ENCODE results near the gene NOTUM. TPM values are rescaled to one million over a fixed set of nuclear protein-coding genes. Genes with fewer than 3 reads are reported as not detected.
A peak's percentile ranks its signal among the peaks of the same experiment; 100 is the strongest.

Gene NOTUM
- total and polyA plus RNA-seq, 10 of the 15 experiments (the other 5 are each of a cell fraction or from before 2014, with no cell fraction given): 0.04 to 0.13 TPM; not detected in 8

GRCh38 chr17:81906476-81907218 lies 54.3 kb downstream of the NOTUM start:
- H3K79me2 ChIP-seq (ENCODE audit: control insufficient read depth, insufficient read depth, low read length): peaks cover 13% of the 10 kb centered on the region
- ChIA-PET CTCF (interaction anchor here (0.5 kb wide), 1 partner anchor 52 kb away, joined by 4 read pairs; no protein-coding TSS in a partner anchor), RAD21 (ENCODE audit: unreplicated experiment) (no interaction called here), SMC1A (ENCODE audit: uncharacterized antibody, unreplicated experiment) (no interaction called here), POLR2A (interaction anchor here (0.6 kb wide), 1 partner anchor 12 kb away, joined by 8 read pairs; no protein-coding TSS in a partner anchor)
- in situ Hi-C loops (cut with MboI) (no loop called here), intact Hi-C loops (cut with micrococcal nuclease; ENCODE audit: unreplicated experiment) (no loop called here)
- FAIRE-seq: no peak
- H3K36me3 ChIP-seq (ENCODE audit: control insufficient read depth in 2 of 2, insufficient read depth in 2 of 2, low read length in 1 of 2): peaks cover 0 to 2% of the 10 kb centered on the region in 2 experiments; a peak in 3 of 4 replicates
- no peak for DNase-seq (ENCODE audit: low read depth, low spot score)
- WGBS (ENCODE audit: insufficient coverage, insufficient replicate concordance, low lambda C conversion rate, missing lambda C conversion rate): 86% methylated on average over 15 of the region's 15 CpGs
- H3K4me1 ChIP-seq (ENCODE audit: control insufficient read depth, insufficient read depth, low read length): peaks cover 5% of the 10 kb centered on the region; the same call in 1 of the 2 replicates
- H3K9ac ChIP-seq (ENCODE audit: control insufficient read depth, insufficient read depth, low read length): no peak overlapping the region
- TF ChIP-seq, protein P1, sequence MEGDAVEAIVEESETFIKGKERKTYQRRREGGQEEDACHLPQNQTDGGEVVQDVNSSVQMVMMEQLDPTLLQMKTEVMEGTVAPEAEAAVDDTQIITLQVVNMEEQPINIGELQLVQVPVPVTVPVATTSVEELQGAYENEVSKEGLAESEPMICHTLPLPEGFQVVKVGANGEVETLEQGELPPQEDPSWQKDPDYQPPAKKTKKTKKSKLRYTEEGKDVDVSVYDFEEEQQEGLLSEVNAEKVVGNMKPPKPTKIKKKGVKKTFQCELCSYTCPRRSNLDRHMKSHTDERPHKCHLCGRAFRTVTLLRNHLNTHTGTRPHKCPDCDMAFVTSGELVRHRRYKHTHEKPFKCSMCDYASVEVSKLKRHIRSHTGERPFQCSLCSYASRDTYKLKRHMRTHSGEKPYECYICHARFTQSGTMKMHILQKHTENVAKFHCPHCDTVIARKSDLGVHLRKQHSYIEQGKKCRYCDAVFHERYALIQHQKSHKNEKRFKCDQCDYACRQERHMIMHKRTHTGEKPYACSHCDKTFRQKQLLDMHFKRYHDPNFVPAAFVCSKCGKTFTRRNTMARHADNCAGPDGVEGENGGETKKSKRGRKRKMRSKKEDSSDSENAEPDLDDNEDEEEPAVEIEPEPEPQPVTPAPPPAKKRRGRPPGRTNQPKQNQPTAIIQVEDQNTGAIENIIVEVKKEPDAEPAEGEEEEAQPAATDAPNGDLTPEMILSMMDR (IDR thresholded peaks at IDR 0.05 in 2 of 3, conservative IDR thresholded peaks at IDR 0.05 in 1 of 3; ENCODE audit: control insufficient read depth in 2 of 3, extremely low read depth in 1 of 3, insufficient read depth in 1 of 3, low read depth in 3 of 3, low read length in 3 of 3): peak in 1 of 3 experiments; percentile 28; a peak in 1 of 6 replicates
- TF ChIP-seq POLR2AphosphoS2 (IDR thresholded peaks at IDR 0.05; ENCODE audit: low read depth, low read length): no peak
- no peak overlapping the region for H3K27ac ChIP-seq (ENCODE audit: control insufficient read depth, insufficient read depth)
- BruUV-seq (replicated peaks): no TSS peak
- H3K27me3 ChIP-seq (replicated peaks in 1 of 2; ENCODE audit: control insufficient read depth in 2 of 2, insufficient read depth in 2 of 2, low read length in 1 of 2): no peaks in the 10 kb centered on the region
- H3K4me3 ChIP-seq: no peak overlapping the region
- no peaks in the 10 kb centered on the region for H3K9me3 ChIP-seq (replicated peaks; ENCODE audit: control insufficient read depth, insufficient read depth, low read length)
- H2AFZ ChIP-seq (ENCODE audit: control insufficient read depth, low read depth, low read length): no peak overlapping the region
- no peaks in the 10 kb centered on the region for H4K20me1 ChIP-seq (ENCODE audit: control insufficient read depth, insufficient read depth)
- ATAC-seq: no peak
- no peak overlapping the region for H3K4me2 ChIP-seq (ENCODE audit: control insufficient read depth, insufficient read depth)

DNA sequence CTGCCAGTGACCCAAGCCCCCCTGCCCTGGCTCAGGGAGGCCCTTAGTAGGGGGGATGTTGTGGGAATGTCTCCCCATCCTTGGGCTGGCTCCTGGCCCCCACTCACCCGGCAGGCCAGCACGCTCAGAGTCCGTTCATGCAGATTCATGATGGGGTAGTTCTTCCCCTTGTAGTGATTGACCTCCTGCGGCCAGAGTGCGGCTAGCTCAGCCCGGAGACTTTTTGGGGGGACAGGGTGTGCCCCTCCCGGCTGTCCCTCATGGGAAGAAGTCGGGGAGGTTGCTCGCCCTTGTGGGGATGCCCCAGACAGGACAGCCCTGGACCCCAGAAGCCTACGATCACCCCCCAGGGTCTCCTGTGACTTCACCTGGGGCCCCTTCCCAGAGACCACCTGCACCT lies 55.0 kb downstream of the NOTUM start:
- H4K20me1 ChIP-seq (ENCODE audit: control insufficient read depth, insufficient read depth): no peaks in the 10 kb centered on the region
- H3K27ac ChIP-seq (ENCODE audit: control insufficient read depth, insufficient read depth): no peak overlapping the region
- ChIA-PET CTCF (interaction anchor here (0.5 kb wide), 1 partner anchor 51 kb away, joined by 4 read pairs; no protein-coding TSS in a partner anchor), POLR2A (interaction anchor here (0.6 kb wide), 1 partner anchor 18 kb away, joined by 3 read pairs; no protein-coding TSS in a partner anchor), SMC1A (ENCODE audit: uncharacterized antibody, unreplicated experiment) (no interaction called here), RAD21 (ENCODE audit: unreplicated experiment) (no interaction called here)
- peaks cover 13% of the 10 kb centered on the region for H3K79me2 ChIP-seq (ENCODE audit: control insufficient read depth, insufficient read depth, low read length)
- FAIRE-seq (no peak), ATAC-seq (no peak), DNase-seq (ENCODE audit: low read depth, low spot score) (no peak)
- H3K4me1 ChIP-seq (ENCODE audit: control insufficient read depth, insufficient read depth, low read length): peaks cover 5% of the 10 kb centered on the region; the same call in 1 of the 2 replicates
- no peak overlapping the region for H3K9ac ChIP-seq (ENCODE audit: control insufficient read depth, insufficient read depth, low read length)
- H3K27me3 ChIP-seq (replicated peaks in 1 of 2; ENCODE audit: control insufficient read depth in 2 of 2, insufficient read depth in 2 of 2, low read length in 1 of 2): no peaks in the 10 kb centered on the region; a peak in 1 of 4 replicates
- no peak overlapping the region for H3K4me2 ChIP-seq (ENCODE audit: control insufficient read depth, insufficient read depth)
- intact Hi-C loops (cut with micrococcal nuclease; ENCODE audit: unreplicated experiment): no loop called here
- no peak overlapping the region for H2AFZ ChIP-seq (ENCODE audit: control insufficient read depth, low read depth, low read length)
- no peak overlapping the region for H3K4me3 ChIP-seq
- in situ Hi-C loops (cut with MboI): no loop called here
- BruUV-seq (replicated peaks): no TSS peak
- WGBS (ENCODE audit: insufficient coverage, insufficient replicate concordance, low lambda C conversion rate, missing lambda C conversion rate): 100% methylated on average over 10 of the region's 10 CpGs
- H3K36me3 ChIP-seq (ENCODE audit: control insufficient read depth in 2 of 2, insufficient read depth in 2 of 2, low read length in 1 of 2): peaks cover 0 to 2% of the 10 kb centered on the region in 2 experiments; a peak in 3 of 4 replicates
- H3K9me3 ChIP-seq (replicated peaks; ENCODE audit: control insufficient read depth, insufficient read depth, low read length): no peaks in the 10 kb centered on the region
- TF ChIP-seq, protein P1 (IDR thresholded peaks at IDR 0.05 in 2 of 3, conservative IDR thresholded peaks at IDR 0.05 in 1 of 3; ENCODE audit: control insufficient read depth in 2 of 3, extremely low read depth in 1 of 3, insufficient read depth in 1 of 3, low read depth in 3 of 3, low read length in 3 of 3): no peak
- TF ChIP-seq CREB1 (IDR thresholded peaks at IDR 0.05; ENCODE audit: low read depth) (no peak), E2F8 (IDR thresholded peaks at IDR 0.05; ENCODE audit: low read depth, partially characterized antibody) (no peak), MAX (IDR thresholded peaks at IDR 0.05; ENCODE audit: low read depth, low read length) (no peak), SRF (IDR thresholded peaks at IDR 0.05; ENCODE audit: low read depth in 2 of 2, low read length in 2 of 2) (no peak)
